Activated CD8-positive, alpha-beta T cell treated with anti-CD3 and anti-CD28 coated beads for 36 hours (primary cell): ENCODE results near the gene ADM2. TPM values are rescaled to one million over a fixed set of nuclear protein-coding genes. Genes with fewer than 3 reads are reported as not detected.

Experiments
- ATAC-seq: fragments of 200-7000 bp; cut with Tn5 transposase; one replicate; pipeline ENCODE4 v1.10.0; 2021; ENCODE audit warnings: mild to moderate bottlenecking, moderate library complexity
- CTCF ChIA-PET: fragments of 350-600 bp; sonication (Branson Sonifier 250); formaldehyde crosslinking; loops from one replicate; lab custom pipeline; 2021; ENCODE audit warnings: antibody characterized with exemption; lab: Charles Lee
- POLR2A ChIA-PET: fragments of 350-600 bp; sonication (Branson Sonifier 250); formaldehyde crosslinking; loops from one replicate; lab custom pipeline; 2021; ENCODE audit warnings: antibody characterized with exemption; lab: Charles Lee
- DNase-seq: peaks from one replicate; pipeline ENCODE4 v3.0.0-alpha.2; 2020
- H3K27ac Mint-ChIP-seq: one replicate; pipeline ENCODE4 v1.8.0; 2021; ENCODE audit warnings: mild to moderate bottlenecking, mixed read lengths
- H3K27me3 Mint-ChIP-seq: one replicate; pipeline ENCODE4 v1.8.0; 2021; ENCODE audit warnings: mixed read lengths
- H3K36me3 Mint-ChIP-seq: one replicate; pipeline ENCODE4 v1.8.0; 2021; ENCODE audit warnings: low read depth, mixed read lengths
- H3K4me1 Mint-ChIP-seq: one replicate; pipeline ENCODE4 v1.8.0; 2021; ENCODE audit warnings: low read depth, mixed read lengths
- H3K4me3 Mint-ChIP-seq: one replicate; pipeline ENCODE4 v1.8.0; 2021; ENCODE audit warnings: mild to moderate bottlenecking, moderate library complexity, mixed read lengths
- H3K9me3 Mint-ChIP-seq: one replicate; pipeline ENCODE4 v1.8.0; 2021; ENCODE audit warnings: mixed read lengths
- CTCF ChIP-seq: fragments of 200-600 bp; IDR thresholded peaks from one replicate; pipeline ENCODE4 v1.8.0; 2022; ENCODE audit warnings: antibody characterized with exemption, mild to moderate bottlenecking
- intact Hi-C: fragments of 100-400 bp; cut with micrococcal nuclease; formaldehyde crosslinking; loops from one replicate; pipeline ENCODE4 v1.10.0; 2022
- total RNA-seq, 2 experiments: library from RNA; stranded (reverse); gene quantifications; one replicate each; pipeline ENCODE4 v1.2.3, GENCODE V29; 2021

ADM2 gene
- total RNA-seq, 2 experiments from 2014 or later = 5.5 to 6.8 TPM

- ChIA-PET POLR2A (interaction anchor here (0.7 to 6.7 kb wide), 38 partner anchors 10 to 336 kb away, joined by 3 to 175 read pairs (median 4); partner anchors contain the start of genes ADM2, ARSA, CHKB and CPT1B), CTCF (interaction anchor here (0.6 to 4.3 kb wide), 49 partner anchors 9 to 564 kb away, joined by 3 to 80 read pairs (median 4); partner anchors contain the start of genes ARSA, CHKB, HDAC10 and KLHDC7B)
- Mint-ChIP-seq H3K36me3 (peaks cover 28% of the 10 kb centered on the region), H3K27ac (peak overlapping the region; percentile 75), H3K4me3 (peak overlapping the region; percentile 94), H3K4me1 (peaks cover 25% of the 10 kb centered on the region), H3K27me3 (no peaks in the 10 kb centered on the region), H3K9me3 (no peaks in the 10 kb centered on the region)
- ATAC-seq (no peak), DNase-seq (no peak)
- intact Hi-C loops = loop anchor here (5.0 kb wide), 1 partner anchor 57 kb away; the partner anchor contains the start of gene CHKB
- TF ChIP-seq CTCF = no peak
These were observed 44.4 kb downstream of the ADM2 start for GRCh38 chr22:50525858-50526107.

GRCh38 chr22:50526108-50526833, 44.9 kb downstream of the ADM2 start:
- ATAC-seq = peak; percentile 52
- H3K27ac Mint-ChIP-seq = peak overlapping the region; percentile 88
- H3K27me3 Mint-ChIP-seq = no peaks in the 10 kb centered on the region
- H3K9me3 Mint-ChIP-seq = no peaks in the 10 kb centered on the region
- ChIA-PET CTCF (interaction anchor here (0.8 to 4.3 kb wide), 43 partner anchors 9 to 564 kb away, joined by 3 to 80 read pairs (median 5); partner anchors contain the start of genes ARSA, CHKB, HDAC10 and KLHDC7B), POLR2A (interaction anchor here (0.7 to 6.7 kb wide), 39 partner anchors 11 to 336 kb away, joined by 3 to 175 read pairs (median 5); partner anchors contain the start of genes ADM2, ARSA, CHKB and CPT1B)
- H3K4me1 Mint-ChIP-seq = peaks cover 25% of the 10 kb centered on the region
- TF ChIP-seq CTCF = peak; percentile 89
- peaks cover 26% of the 10 kb centered on the region for H3K36me3 Mint-ChIP-seq
- H3K4me3 Mint-ChIP-seq = peak overlapping the region; percentile 94
- intact Hi-C loops = loop anchor here (5.0 kb wide), 1 partner anchor 56 kb away; the partner anchor contains the start of gene CHKB
- DNase-seq = peak; percentile 90

- no peak for TF ChIP-seq CTCF
- Mint-ChIP-seq H3K4me1 (peaks cover 25% of the 10 kb centered on the region), H3K27me3 (no peaks in the 10 kb centered on the region), H3K4me3 (peak overlapping the region; percentile 94), H3K9me3 (no peaks in the 10 kb centered on the region), H3K36me3 (peaks cover 26% of the 10 kb centered on the region), H3K27ac (peak overlapping the region; percentile 88)
- ChIA-PET CTCF (interaction anchor here (0.7 to 4.3 kb wide), 6 partner anchors 9 to 93 kb away, joined by 3 to 80 read pairs (median 37); partner anchors contain the start of genes LMF2, NCAPH2 and SYCE3), POLR2A (interaction anchor here (0.9 to 6.7 kb wide), 9 partner anchors 11 to 99 kb away, joined by 3 to 175 read pairs (median 8); partner anchors contain the start of genes CHKB, KLHDC7B, LMF2 and NCAPH2)
- ATAC-seq (peak; percentile 11), DNase-seq (peak; percentile 71)
- intact Hi-C loops = loop anchor here (5.0 kb wide), 1 partner anchor 55 kb away; the partner anchor contains the start of gene CHKB
These were observed 45.8 kb downstream of the ADM2 start for GRCh38 chr22:50526834-50527801.

- H3K27me3 Mint-ChIP-seq = no peaks in the 10 kb centered on the region
- POLR2A ChIA-PET = interaction anchor here (0.9 to 6.7 kb wide), 12 partner anchors 9 to 98 kb away, joined by 3 to 175 read pairs (median 7); partner anchors contain the start of genes CHKB, KLHDC7B, LMF2 and NCAPH2
- ATAC-seq (no peak), DNase-seq (no peak)
- intact Hi-C loops = loop anchor here (5.0 kb wide), 1 partner anchor 54 kb away; the partner anchor contains the start of gene CHKB
- H3K4me1 Mint-ChIP-seq = peaks cover 31% of the 10 kb centered on the region
- H3K36me3 Mint-ChIP-seq = peaks cover 27% of the 10 kb centered on the region
- TF ChIP-seq CTCF = no peak
- H3K27ac Mint-ChIP-seq = peak overlapping the region; percentile 88
- no peaks in the 10 kb centered on the region for H3K9me3 Mint-ChIP-seq
- H3K4me3 Mint-ChIP-seq = peak overlapping the region; percentile 94
- CTCF ChIA-PET = interaction anchor here (0.9 to 4.3 kb wide), 5 partner anchors 20 to 92 kb away, joined by 3 to 67 read pairs (median 5); partner anchors contain the start of gene SYCE3
These were observed 46.8 kb downstream of the ADM2 start for GRCh38 chr22:50527921-50528681.
